SH-SY5Y (cell line): ENCODE results near the gene GRPR.

Source experiments
- GATA2 ChIP-seq: IDR thresholded peaks from 2 replicates; pipeline ENCODE4 v1.6.1; 2011; ENCODE audit warnings: mild to moderate bottlenecking, low read depth, low read length
- GATA3 ChIP-seq: IDR thresholded peaks from 2 replicates; pipeline ENCODE4 v1.6.1; 2011; ENCODE audit warnings: low read depth, mild to moderate bottlenecking, low read length, moderate library complexity

- TF ChIP-seq GATA2 (no peak), GATA3 (no peak)
These were observed 42.0 kb upstream of the GRPR start for GRCh38 chrX:16081357-16081756.
